ENCODE results near the gene DNAJC18.
"Not testable (repeated sequence)": the region's sequence is repeated elsewhere in the genome, so short reads cannot be mapped to it uniquely, and the experiment has no call there.

DNAJC18 gene

DNA sequence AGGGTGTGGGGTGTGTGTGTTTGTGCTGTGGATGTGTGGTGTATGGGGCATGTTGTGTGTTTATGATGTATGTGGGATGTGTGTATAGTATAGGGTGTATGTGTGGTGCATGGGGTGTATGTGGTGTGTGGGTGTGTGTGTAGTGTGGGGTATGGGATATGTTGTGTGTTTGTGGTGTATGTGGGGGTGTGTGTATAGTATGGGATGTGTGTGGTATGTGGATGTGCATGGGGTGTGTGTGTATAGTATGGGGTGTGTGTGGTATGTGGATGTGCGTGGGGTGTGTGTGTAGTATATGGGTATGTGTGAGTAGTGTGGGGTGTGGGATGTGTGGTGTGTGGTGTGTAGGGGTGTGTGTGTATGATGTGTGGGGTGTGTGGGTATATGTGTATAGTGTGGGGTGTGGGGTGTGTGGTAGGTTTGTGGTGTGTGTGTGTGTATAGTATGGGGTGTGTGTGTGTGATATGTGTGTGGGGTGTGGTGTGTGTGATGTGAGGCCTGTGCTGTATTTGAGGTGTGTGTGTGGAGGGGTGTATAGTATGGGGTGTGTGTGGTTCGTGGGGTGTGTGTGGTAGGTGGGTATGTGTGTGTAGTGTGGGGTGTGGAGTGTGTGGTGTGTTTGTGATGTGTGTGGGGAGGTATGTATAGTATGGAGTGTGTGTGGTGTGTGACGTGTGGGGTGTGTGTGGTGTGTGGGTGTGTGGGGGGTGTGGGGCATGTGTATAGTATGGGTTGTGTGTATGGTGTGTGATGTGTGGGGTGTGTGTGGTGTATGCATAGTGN, 12.7 kb upstream of the DNAJC18 start:
- DNase-seq, result no peak

GRCh38 chr5:139451176-139451575, 11.9 kb upstream of the DNAJC18 start:
- Histone ChIP-seq H3K4me3 (ENCODE audit: low read depth, low read length) (no peak overlapping the region), H3K27ac (no peak overlapping the region), H3K27me3 (replicated peaks) (no peaks in the 10 kb centered on the region), H3K36me3 (replicated peaks) (peaks cover 29% of the 10 kb centered on the region)
- in situ Hi-C loops (cut with HindIII; ENCODE audit: low pct_ligation_motif_present, low sequenced_read_pairs), result no loop called here
- TF ChIP-seq, protein P1, sequence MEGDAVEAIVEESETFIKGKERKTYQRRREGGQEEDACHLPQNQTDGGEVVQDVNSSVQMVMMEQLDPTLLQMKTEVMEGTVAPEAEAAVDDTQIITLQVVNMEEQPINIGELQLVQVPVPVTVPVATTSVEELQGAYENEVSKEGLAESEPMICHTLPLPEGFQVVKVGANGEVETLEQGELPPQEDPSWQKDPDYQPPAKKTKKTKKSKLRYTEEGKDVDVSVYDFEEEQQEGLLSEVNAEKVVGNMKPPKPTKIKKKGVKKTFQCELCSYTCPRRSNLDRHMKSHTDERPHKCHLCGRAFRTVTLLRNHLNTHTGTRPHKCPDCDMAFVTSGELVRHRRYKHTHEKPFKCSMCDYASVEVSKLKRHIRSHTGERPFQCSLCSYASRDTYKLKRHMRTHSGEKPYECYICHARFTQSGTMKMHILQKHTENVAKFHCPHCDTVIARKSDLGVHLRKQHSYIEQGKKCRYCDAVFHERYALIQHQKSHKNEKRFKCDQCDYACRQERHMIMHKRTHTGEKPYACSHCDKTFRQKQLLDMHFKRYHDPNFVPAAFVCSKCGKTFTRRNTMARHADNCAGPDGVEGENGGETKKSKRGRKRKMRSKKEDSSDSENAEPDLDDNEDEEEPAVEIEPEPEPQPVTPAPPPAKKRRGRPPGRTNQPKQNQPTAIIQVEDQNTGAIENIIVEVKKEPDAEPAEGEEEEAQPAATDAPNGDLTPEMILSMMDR (IDR thresholded peaks at IDR 0.05; ENCODE audit: low read depth, low read length, missing control alignments), result no peak
- DNase-seq, result no peak

More for the DNA sequence above, 12.7 kb upstream of the DNAJC18 start:
- Histone ChIP-seq H3K27me3 (replicated peaks) (no peaks in the 10 kb centered on the region), H3K36me3 (replicated peaks) (peaks cover 29% of the 10 kb centered on the region), H3K27ac (no peak overlapping the region), H3K4me3 (ENCODE audit: low read depth, low read length) (no peak overlapping the region)
- in situ Hi-C loops (cut with HindIII; ENCODE audit: low pct_ligation_motif_present, low sequenced_read_pairs), result no loop called here
- TF ChIP-seq, protein P1 (IDR thresholded peaks at IDR 0.05; ENCODE audit: low read depth, low read length, missing control alignments), result no peak

DNA sequence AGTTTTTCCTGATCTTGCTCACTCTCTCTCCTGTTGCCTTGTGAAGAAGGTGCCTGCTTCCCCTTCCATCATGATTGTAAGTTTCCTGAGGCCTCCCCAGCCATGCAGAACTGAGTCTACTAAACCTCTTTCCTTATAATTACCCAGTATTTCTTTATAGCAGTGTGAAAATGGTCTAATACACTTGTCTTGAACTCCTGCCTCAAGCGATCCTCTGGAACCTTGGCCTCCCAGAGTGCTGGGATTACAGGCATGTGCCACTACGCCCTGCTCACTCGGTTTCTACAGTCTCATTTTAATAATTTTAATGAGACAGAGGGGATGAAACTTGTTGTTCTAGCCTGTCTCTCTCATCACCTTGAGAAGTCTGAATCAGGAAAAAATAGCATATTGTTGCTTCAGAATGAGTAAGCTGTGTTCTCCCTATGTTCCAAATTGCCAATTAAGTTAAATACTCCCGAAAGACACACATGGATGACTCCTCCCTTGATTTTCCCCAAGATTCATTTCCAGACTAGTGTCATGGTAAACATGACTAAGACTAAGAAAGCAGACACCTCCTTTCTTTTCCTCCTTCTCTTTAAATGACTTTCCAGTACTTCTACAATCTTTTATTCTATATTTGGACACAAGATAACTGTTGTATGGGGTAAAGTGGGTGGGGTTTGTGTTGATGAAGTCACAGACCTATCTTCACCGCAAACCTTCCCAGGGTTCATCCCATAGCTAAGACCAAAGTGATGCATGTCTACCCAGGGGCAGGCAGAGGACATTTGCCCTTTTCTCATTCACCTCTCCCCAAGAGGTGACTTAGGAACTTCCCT, 7.8 kb upstream of the DNAJC18 start:
- DNase-seq, result no peak
- no peak overlapping the region for H3K4me3 ChIP-seq (ENCODE audit: low read depth, low read length)
- H3K27ac ChIP-seq, result no peak overlapping the region
- in situ Hi-C loops (cut with HindIII; ENCODE audit: low pct_ligation_motif_present, low sequenced_read_pairs), result no loop called here
- peaks cover 19% of the 10 kb centered on the region for H3K36me3 ChIP-seq (replicated peaks)
- H3K27me3 ChIP-seq (replicated peaks), result no peaks in the 10 kb centered on the region
- TF ChIP-seq, protein P1 (IDR thresholded peaks at IDR 0.05; ENCODE audit: low read depth, low read length, missing control alignments), result no peak

DNA sequence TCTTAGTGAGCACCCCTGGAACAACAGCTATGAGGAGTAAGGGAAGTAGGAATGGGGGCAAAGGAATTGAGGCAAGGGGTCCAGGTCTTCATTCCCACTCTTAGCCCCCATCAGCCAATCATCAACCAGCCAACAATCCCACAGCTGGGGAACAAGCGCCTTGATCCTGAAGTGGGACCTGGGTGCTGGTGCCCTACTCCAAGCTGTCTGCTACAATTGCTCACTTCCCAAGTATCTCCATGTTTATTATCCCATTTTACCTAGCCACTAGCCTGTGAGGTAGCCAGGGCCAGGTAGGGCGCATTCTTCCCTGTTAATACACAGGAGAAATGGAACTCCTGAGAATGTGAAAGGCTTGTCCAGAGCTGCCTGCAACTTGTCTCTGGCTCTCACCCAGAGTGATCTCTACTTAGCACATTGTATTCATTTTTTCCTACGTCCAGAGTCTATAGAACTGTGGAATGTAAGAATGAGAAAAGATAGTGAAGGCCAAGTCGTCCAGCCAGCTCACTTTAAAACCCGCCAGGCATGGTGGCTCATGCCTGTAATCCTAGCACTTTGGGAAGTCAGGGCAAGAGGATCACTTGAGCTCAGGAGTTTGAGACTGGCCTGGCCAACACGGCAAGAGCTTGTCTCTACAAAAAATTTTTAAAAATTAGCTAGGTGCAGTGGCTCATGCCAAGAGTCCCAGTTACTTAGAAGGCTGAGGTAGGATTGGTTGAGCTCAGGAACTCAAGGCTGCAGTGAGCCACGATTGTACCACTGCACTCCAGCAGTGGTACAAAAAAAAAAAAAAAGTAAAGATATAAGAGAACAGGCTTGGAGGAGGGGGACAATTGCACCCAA, 6.2 kb upstream of the DNAJC18 start:
- DNase-seq, result peak; percentile 73
- peaks cover 5% of the 10 kb centered on the region for H3K36me3 ChIP-seq (replicated peaks)
- H3K4me3 ChIP-seq (ENCODE audit: low read depth, low read length), result no peak overlapping the region
- H3K27ac ChIP-seq, result peak overlapping the region; percentile 13
- in situ Hi-C loops (cut with HindIII; ENCODE audit: low pct_ligation_motif_present, low sequenced_read_pairs), result no loop called here
- TF ChIP-seq, protein P1 (IDR thresholded peaks at IDR 0.05; ENCODE audit: low read depth, low read length, missing control alignments), result no peak
- H3K27me3 ChIP-seq (replicated peaks), result no peaks in the 10 kb centered on the region

DNA sequence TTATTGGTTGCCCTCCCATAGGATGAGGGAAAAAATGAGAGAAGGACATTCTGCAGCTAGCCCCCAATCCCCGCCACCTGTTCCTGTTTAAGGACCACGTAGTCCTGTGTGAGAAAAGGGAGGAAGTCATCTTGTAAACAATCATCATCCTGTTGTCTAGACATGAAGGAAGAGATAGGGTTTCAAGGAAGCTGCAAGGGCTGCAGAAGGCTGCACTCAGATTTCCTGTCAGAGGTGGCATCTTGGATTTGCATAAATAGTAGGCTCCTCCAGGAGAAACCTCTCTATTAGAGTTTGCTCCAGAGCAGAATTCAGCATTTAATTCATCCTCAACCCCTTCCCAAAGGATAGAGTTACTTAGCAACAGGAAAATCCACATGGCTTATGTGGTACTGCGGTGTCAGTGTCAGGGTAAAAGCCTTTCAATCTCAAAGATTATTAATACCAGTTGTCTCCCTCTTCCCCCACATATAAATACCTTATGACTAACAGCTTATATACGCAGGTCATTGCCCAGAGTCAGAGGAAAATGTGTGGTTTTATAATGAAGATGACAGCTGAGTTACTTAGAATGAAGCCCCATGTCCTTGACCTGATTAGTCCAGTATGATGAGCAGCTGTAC, 4.6 kb upstream of the DNAJC18 start:
- DNase-seq, result peak; percentile 60

GRCh38 chr5:139440416-139440815, 1.1 kb upstream of the DNAJC18 start:
- H3K27ac ChIP-seq; in situ Hi-C loops (cut with HindIII; ENCODE audit: low pct_ligation_motif_present, low sequenced_read_pairs); H3K36me3 ChIP-seq (replicated peaks): not testable (repeated sequence)

More for the DNA sequence above, 4.6 kb upstream of the DNAJC18 start:
- H3K27ac ChIP-seq, result peak overlapping the region; percentile 4
- H3K36me3 ChIP-seq (replicated peaks), result peaks cover 2% of the 10 kb centered on the region
- no peaks in the 10 kb centered on the region for H3K27me3 ChIP-seq (replicated peaks)
- no peak overlapping the region for H3K4me3 ChIP-seq (ENCODE audit: low read depth, low read length)
- TF ChIP-seq, protein P1 (IDR thresholded peaks at IDR 0.05; ENCODE audit: low read depth, low read length, missing control alignments), result no peak
- in situ Hi-C loops (cut with HindIII; ENCODE audit: low pct_ligation_motif_present, low sequenced_read_pairs), result no loop called here

More at GRCh38 chr5:139440416-139440815, 1.1 kb upstream of the DNAJC18 start:
- not testable (repeated sequence) for H3K27me3 ChIP-seq (replicated peaks); DNase-seq; H3K4me3 ChIP-seq (ENCODE audit: low read depth, low read length)
